Suprapubic skin (tissue), 4 donors: Measurements from ENCODE around the gene ARHGEF7. TPM values are rescaled to one million over a fixed set of nuclear protein-coding genes. Genes with fewer than 3 reads are reported as not detected.

Experiments
- DNase-seq, 2 donors: peaks; one replicate each; pipeline ENCODE4 v3.0.0-alpha.2; 2019; ENCODE audit warnings: low spot score in 2 of 2
- H3K27ac ChIP-seq: fragments of 200-600 bp; sonication (generic); one replicate; pipeline ENCODE4 v1.5.1; 2019
- H3K27me3 ChIP-seq: fragments of 200-600 bp; sonication (generic); one replicate; pipeline ENCODE4 v1.5.1; 2019
- H3K36me3 ChIP-seq: fragments of 200-600 bp; sonication (generic); one replicate; pipeline ENCODE4 v1.5.1; 2019
- H3K4me1 ChIP-seq: fragments of 200-600 bp; sonication (generic); one replicate; pipeline ENCODE4 v1.5.1; 2019
- H3K4me3 ChIP-seq: fragments of 200-600 bp; sonication (generic); one replicate; pipeline ENCODE4 v1.5.1; 2019; ENCODE audit warnings: mild to moderate bottlenecking
- H3K9me3 ChIP-seq: fragments of 200-600 bp; sonication (generic); one replicate; pipeline ENCODE4 v1.5.1; 2019
- CTCF ChIP-seq, 2 donors: fragments of 200-600 bp in 1 of 2; fragments of 450-650 bp in 1 of 2; sonication (generic) in 1 of 2; IDR thresholded peaks; one replicate each; pipeline ENCODE4 v1.5.1; 2016 to 2019; ENCODE audit warnings: antibody characterized with exemption in 2 of 2, mild to moderate bottlenecking in 1 of 2, moderate library complexity in 1 of 2
- EP300 ChIP-seq: sonication (generic); formaldehyde crosslinking; IDR thresholded peaks from one replicate; pipeline ENCODE4 v1.6.1; 2017; ENCODE audit warnings: antibody characterized with exemption
- POLR2A ChIP-seq, 2 donors: fragments of 450-650 bp; IDR thresholded peaks; one replicate each; pipeline ENCODE4 v1.6.1; 2017; ENCODE audit warnings: antibody characterized with exemption in 2 of 2, mild to moderate bottlenecking in 2 of 2, moderate library complexity in 2 of 2
- POLR2AphosphoS5 ChIP-seq, 3 donors: sonication (generic); formaldehyde crosslinking; IDR thresholded peaks; one replicate each; pipeline ENCODE4 v1.6.1; 2017; ENCODE audit warnings: antibody characterized with exemption in 3 of 3
- WGBS: methylation state at CpG from one replicate; pipeline ENCODE4 v1.1.5; 2018; 5-methylcytosine and 5-hydroxymethylcytosine counted together
- total RNA-seq, 4 donors: library from RNA; depleted of rRNA; stranded (reverse); fragments of >200 nt; gene quantifications; one replicate each; pipeline ENCODE4 v1.1.0, GENCODE V29; 2016

ARHGEF7 gene
- total RNA-seq, 4 donors from 2014 or later, result 72.1 to 210 (median 99.6) TPM

GRCh38 chr13:111259058-111259457 lies 143.9 kb downstream of the ARHGEF7 start:
- H3K27me3 ChIP-seq, result no peaks in the 10 kb centered on the region
- no peaks in the 10 kb centered on the region for H3K4me1 ChIP-seq
- DNase-seq, result no peak
- H3K4me3 ChIP-seq, result no peak overlapping the region
- TF ChIP-seq EP300, result no peak
- no peak for TF ChIP-seq POLR2A (IDR thresholded peaks at IDR 0.05)
- no peak for TF ChIP-seq CTCF (IDR thresholded peaks at IDR 0.05)
- no peak for TF ChIP-seq POLR2AphosphoS5 (IDR thresholded peaks at IDR 0.05)
- H3K36me3 ChIP-seq, result peaks cover 43% of the 10 kb centered on the region
- WGBS, result 90% methylated on average over 6 of the region's 6 CpGs
- H3K9me3 ChIP-seq, result no peaks in the 10 kb centered on the region
- H3K27ac ChIP-seq, result no peak overlapping the region

GRCh38 chr13:111261326-111261725 lies 146.2 kb downstream of the ARHGEF7 start:
- TF ChIP-seq EP300 (no peak), POLR2A (IDR thresholded peaks at IDR 0.05) (no peak), POLR2AphosphoS5 (IDR thresholded peaks at IDR 0.05) (no peak), CTCF (IDR thresholded peaks at IDR 0.05) (no peak)

GRCh38 chr13:111262281-111262680 lies 147.2 kb downstream of the ARHGEF7 start:
- peaks cover 50% of the 10 kb centered on the region for H3K36me3 ChIP-seq
- H3K4me3 ChIP-seq, result no peak overlapping the region
- H3K9me3 ChIP-seq, result no peaks in the 10 kb centered on the region
- TF ChIP-seq CTCF (IDR thresholded peaks at IDR 0.05) (no peak), EP300 (no peak), POLR2A (IDR thresholded peaks at IDR 0.05) (no peak), POLR2AphosphoS5 (IDR thresholded peaks at IDR 0.05) (no peak)
- WGBS, result 90% methylated on average over 4 of the region's 4 CpGs
- no peak for DNase-seq
- H3K4me1 ChIP-seq, result no peaks in the 10 kb centered on the region
- no peaks in the 10 kb centered on the region for H3K27me3 ChIP-seq
- H3K27ac ChIP-seq, result no peak overlapping the region

More at GRCh38 chr13:111261326-111261725, 146.2 kb downstream of the ARHGEF7 start:
- Histone ChIP-seq H3K4me3 (no peak overlapping the region), H3K27ac (no peak overlapping the region), H3K27me3 (no peaks in the 10 kb centered on the region), H3K36me3 (peaks cover 49% of the 10 kb centered on the region), H3K9me3 (no peaks in the 10 kb centered on the region), H3K4me1 (no peaks in the 10 kb centered on the region)
- no peak for DNase-seq

- TF ChIP-seq EP300 (no peak), CTCF (IDR thresholded peaks at IDR 0.05) (no peak), POLR2AphosphoS5 (IDR thresholded peaks at IDR 0.05) (no peak), POLR2A (IDR thresholded peaks at IDR 0.05) (no peak)
- DNase-seq, result no peak
- 85% methylated on average over 3 of the region's 3 CpGs for WGBS
Measured at GRCh38 chr13:111262715-111263114, 147.6 kb downstream of the ARHGEF7 start.

GRCh38 chr13:111263566-111263965 lies 148.5 kb downstream of the ARHGEF7 start:
- TF ChIP-seq POLR2A (IDR thresholded peaks at IDR 0.05), result no peak
- no peak for TF ChIP-seq POLR2AphosphoS5 (IDR thresholded peaks at IDR 0.05)
- no peak for TF ChIP-seq CTCF (IDR thresholded peaks at IDR 0.05)
- TF ChIP-seq EP300, result no peak
- Histone ChIP-seq H3K4me1 (no peaks in the 10 kb centered on the region), H3K36me3 (peaks cover 50% of the 10 kb centered on the region), H3K27ac (no peak overlapping the region), H3K9me3 (no peaks in the 10 kb centered on the region), H3K4me3 (no peak overlapping the region), H3K27me3 (no peaks in the 10 kb centered on the region)
- no peak for DNase-seq
- 93% methylated on average over 3 of the region's 3 CpGs for WGBS

More at GRCh38 chr13:111262715-111263114, 147.6 kb downstream of the ARHGEF7 start:
- no peak overlapping the region for H3K27ac ChIP-seq
- no peak overlapping the region for H3K4me3 ChIP-seq
- no peaks in the 10 kb centered on the region for H3K9me3 ChIP-seq
- no peaks in the 10 kb centered on the region for H3K27me3 ChIP-seq
- peaks cover 50% of the 10 kb centered on the region for H3K36me3 ChIP-seq
- no peaks in the 10 kb centered on the region for H3K4me1 ChIP-seq
